Endodermal cell (in vitro differentiated cells): Measurements from ENCODE around the gene ZCCHC17. TPM values are rescaled to one million over a fixed set of nuclear protein-coding genes. Genes with fewer than 3 reads are reported as not detected.

Source experiments
- DNase-seq: peaks from one replicate; pipeline ENCODE4 v3.0.0-alpha.2; 2017
- H3K27ac ChIP-seq: 2 replicates; pipeline ENCODE4 v1.5.1; 2013; ENCODE audit warnings: mild to moderate bottlenecking, low read depth, low read length, moderate library complexity
- H3K27me3 ChIP-seq: 2 replicates; pipeline ENCODE4 v1.6.1; 2013; ENCODE audit warnings: mild to moderate bottlenecking, low read length, moderate library complexity; ENCODE audit not compliant: insufficient read depth, control insufficient read depth, poor library complexity, severe bottlenecking
- H3K36me3 ChIP-seq: 2 replicates; pipeline ENCODE4 v1.7.0; 2013; ENCODE audit warnings: mild to moderate bottlenecking, low read length, moderate library complexity; ENCODE audit not compliant: control insufficient read depth, insufficient read depth
- H3K4me1 ChIP-seq: one replicate; pipeline ENCODE4 v1.7.0; 2013; ENCODE audit warnings: low read length; ENCODE audit not compliant: control insufficient read depth, insufficient read depth
- H3K4me3 ChIP-seq: 2 replicates; pipeline ENCODE4 v1.5.1; 2013; ENCODE audit warnings: mild to moderate bottlenecking, low read length, moderate library complexity
- H3K9ac ChIP-seq: 2 replicates; pipeline ENCODE4 v1.6.1; 2013; ENCODE audit warnings: mild to moderate bottlenecking, low read length, moderate library complexity; ENCODE audit not compliant: poor library complexity, severe bottlenecking; ENCODE audit errors: extremely low read depth
- H3K9me3 ChIP-seq: 2 replicates; pipeline ENCODE4 v1.6.1; 2013; ENCODE audit warnings: mild to moderate bottlenecking, low read length, moderate library complexity; ENCODE audit not compliant: control insufficient read depth
- H3K27ac Mint-ChIP-seq: 2 replicates; pipeline ENCODE4 v1.8.0; 2020; ENCODE audit warnings: mixed read lengths
- H3K27me3 Mint-ChIP-seq: 2 replicates; pipeline ENCODE4 v1.8.0; 2021; ENCODE audit warnings: mild to moderate bottlenecking, mixed read lengths; ENCODE audit not compliant: insufficient read depth
- H3K36me3 Mint-ChIP-seq: 2 replicates; pipeline ENCODE4 v1.8.0; 2020; ENCODE audit warnings: low read depth, mixed read lengths
- H3K4me1 Mint-ChIP-seq: 2 replicates; pipeline ENCODE4 v1.8.0; 2020; ENCODE audit warnings: mixed read lengths
- H3K4me3 Mint-ChIP-seq: 2 replicates; pipeline ENCODE4 v1.8.0; 2020; ENCODE audit warnings: mild to moderate bottlenecking, moderate library complexity, mixed read lengths
- H3K9me3 Mint-ChIP-seq: 2 replicates; pipeline ENCODE4 v1.8.0; 2020; ENCODE audit warnings: mild to moderate bottlenecking, mixed read lengths
- CTCF ChIP-seq: fragments of 200-600 bp; sonication (generic); conservative IDR thresholded peaks from 2 replicates; pipeline ENCODE4 v1.5.0; 2021; ENCODE audit warnings: antibody characterized with exemption, mild to moderate bottlenecking
- WGBS, 2 experiments: methylation state at CpG; one replicate each; pipeline versions ENCODE4 v1.1.5 to v1.1.7; 2013; ENCODE audit warnings: missing lambda C conversion rate in 2 of 2, mixed read lengths in 1 of 2; ENCODE audit not compliant: insufficient coverage in 1 of 2, insufficient read length in 1 of 2; 5-methylcytosine and 5-hydroxymethylcytosine counted together
- total RNA-seq, 2 donors: library from RNA; stranded (reverse); fragmentation: NEBNext Ultra II Directional in 1 of 2; extraction: Animal tissue kit (Norgen Biotek cat#: 25700) in 1 of 2; gene quantifications; 2 replicates in 1 of 2; 3 replicates in 1 of 2; pipeline ENCODE4 v1.2.1, GENCODE V29; 2021

The ZCCHC17 gene
- total RNA-seq, 2 donors from 2014 or later, result 47.6 to 53.8 TPM

GRCh38 chr1:31324992-31325391, 28.2 kb downstream of the ZCCHC17 start:
- Mint-ChIP-seq H3K27ac (no peak overlapping the region), H3K4me1 (no peaks in the 10 kb centered on the region), H3K36me3 (peaks cover 33% of the 10 kb centered on the region), H3K4me3 (no peak overlapping the region), H3K9me3 (no peaks in the 10 kb centered on the region), H3K27me3 (no peaks in the 10 kb centered on the region)
- no peaks in the 10 kb centered on the region for H3K4me1 ChIP-seq
- no peak overlapping the region for H3K27ac ChIP-seq
- TF ChIP-seq CTCF, result no peak
- H3K27me3 ChIP-seq, result no peaks in the 10 kb centered on the region
- no peak for DNase-seq
- no peak overlapping the region for H3K9ac ChIP-seq
- 94 to 97% methylated on average over 3 of the region's 3 CpGs for WGBS, 2 experiments
- H3K36me3 ChIP-seq, result peaks cover 25% of the 10 kb centered on the region
- no peak overlapping the region for H3K4me3 ChIP-seq
- H3K9me3 ChIP-seq, result no peaks in the 10 kb centered on the region

DNA sequence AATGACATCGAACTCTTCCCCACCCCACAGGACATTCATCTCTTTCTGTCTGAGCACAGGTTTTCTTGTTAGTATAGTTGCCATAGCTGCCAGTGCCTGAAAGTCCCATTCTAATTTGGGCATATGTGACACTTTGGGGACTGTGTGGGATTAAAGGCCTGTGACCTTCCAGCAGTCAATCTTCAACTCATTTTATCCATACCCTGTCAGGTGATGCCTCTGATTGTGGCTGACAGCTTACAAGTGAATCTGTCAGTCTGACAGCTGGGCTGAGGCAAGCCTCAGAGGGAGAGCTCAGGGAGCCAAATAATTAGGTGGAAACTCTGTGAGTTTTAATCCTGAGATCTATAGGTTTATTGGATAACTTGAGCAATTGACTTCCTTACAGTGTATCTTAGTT, 29.6 kb downstream of the ZCCHC17 start:
- 78 to 100% methylated on average over 1 of the region's 1 CpG for WGBS, 2 experiments
- peaks cover 17% of the 10 kb centered on the region for H3K36me3 ChIP-seq
- H3K9me3 ChIP-seq, result no peaks in the 10 kb centered on the region
- TF ChIP-seq CTCF, result no peak
- no peak overlapping the region for H3K9ac ChIP-seq
- H3K9me3 Mint-ChIP-seq, result no peaks in the 10 kb centered on the region
- H3K4me1 Mint-ChIP-seq, result no peaks in the 10 kb centered on the region
- H3K4me3 Mint-ChIP-seq, result no peak overlapping the region
- H3K4me1 ChIP-seq, result no peaks in the 10 kb centered on the region
- H3K4me3 ChIP-seq, result no peak overlapping the region
- H3K27ac Mint-ChIP-seq, result no peak overlapping the region
- peaks cover 25% of the 10 kb centered on the region for H3K36me3 Mint-ChIP-seq
- H3K27me3 ChIP-seq, result no peaks in the 10 kb centered on the region
- no peak for DNase-seq
- H3K27me3 Mint-ChIP-seq, result no peaks in the 10 kb centered on the region
- no peak overlapping the region for H3K27ac ChIP-seq

- no peak overlapping the region for H3K27ac Mint-ChIP-seq
- Histone ChIP-seq H3K4me3 (no peak overlapping the region), H3K9me3 (no peaks in the 10 kb centered on the region), H3K9ac (no peak overlapping the region), H3K27ac (no peak overlapping the region), H3K36me3 (peaks cover 10% of the 10 kb centered on the region), H3K4me1 (no peaks in the 10 kb centered on the region), H3K27me3 (no peaks in the 10 kb centered on the region)
- H3K4me3 Mint-ChIP-seq, result no peak overlapping the region
- H3K27me3 Mint-ChIP-seq, result no peaks in the 10 kb centered on the region
- peaks cover 24% of the 10 kb centered on the region for H3K36me3 Mint-ChIP-seq
- H3K4me1 Mint-ChIP-seq, result no peaks in the 10 kb centered on the region
- no peaks in the 10 kb centered on the region for H3K9me3 Mint-ChIP-seq
- WGBS, 2 experiments, result 92 to 100% methylated on average over 3 of the region's 3 CpGs
- no peak for TF ChIP-seq CTCF
- DNase-seq, result no peak
Measured at GRCh38 chr1:31327381-31327780, 30.5 kb downstream of the ZCCHC17 start.
